ENCODE results near the gene NSFL1C.

NSFL1C gene

DNA sequence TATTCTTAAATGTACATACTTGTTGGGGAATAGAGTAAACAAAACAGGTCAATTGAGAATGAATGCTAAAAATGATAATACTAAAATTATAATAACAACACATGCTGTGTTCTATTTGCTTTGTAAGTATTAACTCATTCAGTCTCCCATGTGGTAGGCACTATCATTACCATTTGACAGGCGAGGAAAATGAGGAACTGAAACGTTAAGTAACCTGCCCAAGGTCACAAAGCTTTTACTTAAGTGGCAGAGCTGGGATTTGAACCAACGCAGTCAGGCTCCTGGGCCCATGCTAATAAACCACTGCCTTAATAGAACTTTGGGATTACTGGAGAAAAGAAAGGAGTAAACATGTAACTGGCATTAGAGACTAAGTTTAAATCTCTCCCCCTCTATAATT lies 3.8 kb downstream of the NSFL1C start:
- DNase-seq (ENCODE audit: extremely low read depth in 1 of 2, low read depth in 1 of 2): no peak

DNA sequence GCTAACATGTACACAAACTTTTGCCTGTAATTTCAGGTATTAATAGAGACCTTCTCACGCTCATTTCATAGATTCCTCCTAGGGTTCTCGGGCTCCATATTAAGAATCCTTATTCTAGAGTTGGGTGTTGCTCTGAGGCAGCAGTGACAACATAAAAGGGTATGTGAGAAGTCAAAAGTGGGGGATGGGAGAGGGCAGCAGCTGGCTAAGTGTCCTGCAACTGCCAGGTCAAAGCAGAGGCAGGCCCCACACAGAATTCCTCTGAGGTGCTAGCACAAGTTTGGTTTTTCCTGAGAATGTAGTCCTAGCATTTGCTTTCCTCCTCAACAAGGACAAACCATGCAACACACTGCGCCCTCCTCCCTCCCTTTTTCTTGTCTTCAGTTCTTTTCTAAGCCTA lies 4.6 kb downstream of the NSFL1C start:
- no peak for DNase-seq (ENCODE audit: extremely low read depth in 1 of 2, low read depth in 1 of 2)

- DNase-seq (ENCODE audit: extremely low read depth in 1 of 2, low read depth in 1 of 2): no peak
Measured at GRCh38 chr20:1460275-1460674, 6.4 kb downstream of the NSFL1C start.

DNA sequence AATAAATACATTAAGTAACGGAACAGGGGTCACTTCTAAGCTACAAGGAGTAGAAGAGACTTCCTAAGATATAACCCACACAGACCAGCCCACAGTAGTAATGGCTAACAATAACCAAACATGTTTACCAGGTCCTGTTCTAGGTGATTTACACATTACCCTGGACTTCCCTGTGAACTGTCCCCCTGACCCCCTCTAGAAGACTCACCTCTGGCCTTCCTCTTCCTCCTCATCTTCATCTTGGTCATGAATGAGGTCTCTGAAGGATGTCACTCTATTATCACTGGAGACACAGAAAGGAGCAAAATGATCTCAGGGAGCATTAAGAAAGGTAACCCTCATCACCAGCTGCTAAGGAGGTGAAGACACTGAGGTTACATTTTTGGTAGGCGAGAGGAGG lies 8.7 kb downstream of the NSFL1C start:
- no peak for DNase-seq (ENCODE audit: extremely low read depth in 1 of 2, low read depth in 1 of 2)

DNA sequence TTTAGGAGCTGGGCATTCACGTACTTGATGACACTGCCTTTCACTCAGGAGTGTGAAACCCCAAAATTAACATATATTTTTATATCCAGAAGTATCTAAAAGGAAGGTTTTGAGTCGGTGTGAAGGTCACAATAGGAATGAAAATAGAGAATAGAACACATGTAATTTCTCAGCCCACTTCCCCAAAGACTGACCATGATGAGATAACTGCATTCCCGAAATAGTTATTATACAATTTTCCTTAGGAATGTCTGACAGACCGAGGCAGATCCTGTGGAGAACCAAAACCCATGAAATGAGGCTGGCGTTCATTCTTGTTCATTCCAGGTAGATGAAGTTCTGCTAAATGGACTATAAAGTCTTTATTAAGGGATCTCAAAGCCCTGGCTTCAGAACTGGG lies 10.3 kb downstream of the NSFL1C start:
- DNase-seq (ENCODE audit: extremely low read depth in 1 of 2, low read depth in 1 of 2): no peak

- no peak for DNase-seq (ENCODE audit: extremely low read depth in 1 of 2, low read depth in 1 of 2)
Measured at GRCh38 chr20:1450926-1451491, 15.6 kb downstream of the NSFL1C start.

GRCh38 chr20:1449370-1449769 lies 17.3 kb downstream of the NSFL1C start:
- no peak for DNase-seq (ENCODE audit: extremely low read depth in 1 of 2, low read depth in 1 of 2)

DNA sequence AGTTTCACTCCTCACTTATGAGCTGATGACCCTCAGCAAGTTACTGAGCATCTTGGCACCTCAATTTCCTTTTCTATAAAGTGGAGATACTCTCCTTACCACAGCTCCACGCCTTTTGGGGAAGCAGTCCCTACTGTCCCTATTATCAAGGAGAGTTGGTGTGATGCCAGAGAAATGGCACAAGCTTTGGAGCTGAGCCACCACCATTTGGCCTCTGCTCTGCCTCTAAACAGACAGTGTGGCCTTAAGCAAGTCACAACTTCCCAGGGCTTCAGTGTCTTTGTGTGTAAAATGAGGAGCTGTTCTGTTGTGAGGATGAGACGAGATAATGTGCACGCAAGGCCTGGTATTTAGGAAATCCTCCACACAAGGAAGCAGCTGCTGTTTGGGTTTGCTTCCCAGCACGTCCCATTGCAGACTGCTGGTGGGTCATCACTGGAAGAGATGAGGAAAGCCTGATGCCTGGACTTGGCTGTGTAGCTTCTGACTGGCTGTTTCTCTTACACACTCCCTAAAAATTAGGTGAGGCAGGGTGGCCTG lies 18.5 kb downstream of the NSFL1C start:
- DNase-seq (ENCODE audit: extremely low read depth in 1 of 2, low read depth in 1 of 2): no peak

- DNase-seq (ENCODE audit: extremely low read depth in 1 of 2, low read depth in 1 of 2): no peak
Measured at GRCh38 chr20:1446536-1446935, 20.1 kb downstream of the NSFL1C start.

GRCh38 chr20:1443085-1443484 lies 23.6 kb downstream of the NSFL1C start:
- no peak for DNase-seq (ENCODE audit: extremely low read depth in 1 of 2, low read depth in 1 of 2)

DNA sequence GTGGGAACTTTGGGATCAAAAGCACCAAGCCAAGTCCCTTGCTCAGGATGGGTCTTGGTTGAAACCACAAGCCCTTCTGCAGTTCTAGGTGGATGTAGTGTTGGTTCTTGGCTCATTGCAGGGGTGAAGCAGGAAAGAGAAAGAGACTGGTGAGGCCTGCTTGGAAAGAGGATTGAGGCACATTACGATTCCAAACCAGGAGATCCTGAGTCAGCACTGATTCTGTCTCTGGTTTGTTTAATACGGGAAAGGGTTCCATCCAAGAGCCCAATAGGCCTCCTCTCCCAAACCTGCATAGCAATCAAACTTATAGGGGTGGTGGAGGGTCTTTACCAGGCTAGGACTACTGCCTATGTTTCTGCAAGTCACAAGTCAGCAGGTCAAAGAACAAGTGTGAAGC lies 24.3 kb downstream of the NSFL1C start:
- no peak for DNase-seq (ENCODE audit: extremely low read depth in 1 of 2, low read depth in 1 of 2)

DNA sequence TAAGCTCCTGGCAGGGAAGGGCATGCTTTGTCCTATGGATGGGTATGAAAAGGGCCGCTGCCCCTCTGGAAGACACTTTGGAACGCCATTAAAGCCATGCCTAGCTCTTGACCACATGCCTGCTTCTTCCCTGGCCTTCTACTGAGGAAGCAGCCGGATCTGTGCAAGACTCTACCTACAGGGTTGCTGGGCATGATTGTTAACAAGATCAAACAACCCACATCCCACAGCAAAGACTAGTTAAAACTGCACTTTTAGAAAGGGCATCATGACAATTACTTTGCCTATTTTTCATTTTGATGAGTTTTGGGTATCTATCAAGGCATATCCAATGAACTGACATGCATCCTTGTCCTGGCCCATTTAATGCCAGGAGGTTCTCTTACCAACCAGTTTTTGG lies 25.5 kb downstream of the NSFL1C start:
- DNase-seq (ENCODE audit: extremely low read depth in 1 of 2, low read depth in 1 of 2): no peak

GRCh38 chr20:1440024-1440423 lies 26.6 kb downstream of the NSFL1C start:
- DNase-seq (ENCODE audit: extremely low read depth in 1 of 2, low read depth in 1 of 2): no peak

- no peak for DNase-seq (ENCODE audit: extremely low read depth in 1 of 2, low read depth in 1 of 2)
Measured at GRCh38 chr20:1438361-1438760, 28.3 kb downstream of the NSFL1C start.

GRCh38 chr20:1437235-1437904 lies 29.3 kb downstream of the NSFL1C start:
- peak; percentile 51 to 67 for DNase-seq (ENCODE audit: extremely low read depth in 1 of 2, low read depth in 1 of 2)

GRCh38 chr20:1436263-1436662 lies 30.4 kb downstream of the NSFL1C start:
- no peak for DNase-seq (ENCODE audit: extremely low read depth in 1 of 2, low read depth in 1 of 2)

- no peak for DNase-seq (ENCODE audit: extremely low read depth in 1 of 2, low read depth in 1 of 2)
Measured at GRCh38 chr20:1435337-1435699, 31.3 kb downstream of the NSFL1C start.

- DNase-seq (ENCODE audit: extremely low read depth in 1 of 2, low read depth in 1 of 2): no peak
Measured at GRCh38 chr20:1434571-1435336, 31.9 kb downstream of the NSFL1C start.

DNA sequence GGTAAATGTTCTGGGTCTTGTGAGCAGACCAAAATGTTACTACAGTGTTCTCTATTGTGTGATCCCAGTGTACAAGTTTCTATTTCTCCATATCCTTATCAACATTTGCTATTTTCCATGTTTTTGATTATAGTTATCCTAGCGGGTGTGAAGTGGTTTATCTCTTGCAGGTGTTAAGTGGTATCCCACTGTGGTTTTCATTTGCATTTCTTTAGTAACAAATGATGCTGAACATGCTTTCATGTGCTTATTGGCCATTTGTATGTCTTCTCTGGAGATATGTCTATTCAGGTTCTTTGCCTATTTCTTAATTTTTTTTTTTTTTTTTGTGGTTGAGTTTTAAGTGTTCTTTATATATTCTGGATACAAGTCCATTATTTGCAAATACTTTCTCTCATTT lies 35.5 kb downstream of the NSFL1C start:
- DNase-seq (ENCODE audit: extremely low read depth in 1 of 2, low read depth in 1 of 2): no peak

GRCh38 chr20:1430004-1430451 lies 36.6 kb downstream of the NSFL1C start:
- DNase-seq (ENCODE audit: extremely low read depth in 1 of 2, low read depth in 1 of 2): no peak

GRCh38 chr20:1429143-1429728 lies 37.4 kb downstream of the NSFL1C start:
- DNase-seq (ENCODE audit: extremely low read depth in 1 of 2, low read depth in 1 of 2): no peak
